K562 (cell line): ENCODE measurements around the gene ATL3. TPM values are rescaled to one million over a fixed set of nuclear protein-coding genes. Genes with fewer than 3 reads are reported as not detected.

ENCODE experiments used
- CHD7 ChIP-seq: fragments of 200-600 bp; sonication (generic); IDR thresholded peaks from one replicate; pipeline ENCODE4 v1.6.1; 2012; ENCODE audit warnings: mild to moderate bottlenecking, low read depth, low read length, inconsistent platforms
- GTF3C2 ChIP-seq: IDR thresholded peaks from 3 replicates; pipeline ENCODE4 v1.6.1; 2011; ENCODE audit warnings: borderline replicate concordance, mild to moderate bottlenecking, moderate library complexity; ENCODE audit not compliant: insufficient read length; ENCODE audit errors: extremely low read depth
- HOXB6 ChIP-seq: fragments of 250-450 bp; sonication (Bioruptor Pico); IDR thresholded peaks from 2 replicates; pipeline ENCODE4 v1.5.1; 2022; ENCODE audit warnings: mild to moderate bottlenecking, borderline replicate concordance
- NCOA6 ChIP-seq: fragments of 450-650 bp; IDR thresholded peaks from 2 replicates; pipeline ENCODE4 v1.6.1; 2017; ENCODE audit warnings: mild to moderate bottlenecking
- PCBP1 ChIP-seq: fragments of 200-400 bp; formaldehyde crosslinking; IDR thresholded peaks from 2 replicates; pipeline ENCODE4 v1.6.1; 2018; ENCODE audit warnings: mild to moderate bottlenecking, low read depth, low read length; ENCODE audit not compliant: poor library complexity, severe bottlenecking
- RBBP5 ChIP-seq: fragments of 200-600 bp; sonication (generic); IDR thresholded peaks from 2 replicates; pipeline ENCODE4 v1.6.1; 2012; ENCODE audit warnings: borderline replicate concordance, mild to moderate bottlenecking, low read length, control low read depth, inconsistent platforms; ENCODE audit not compliant: insufficient read depth, poor library complexity, severe bottlenecking
- RBM14 ChIP-seq: fragments of 200-400 bp; formaldehyde crosslinking; IDR thresholded peaks from 2 replicates; pipeline ENCODE4 v1.6.1; 2018; ENCODE audit warnings: low read depth, mild to moderate bottlenecking, low read length, moderate library complexity, borderline replicate concordance; ENCODE audit not compliant: insufficient read depth
- TCFL5 ChIP-seq: fragments of 250-450 bp; sonication (Bioruptor Pico); conservative IDR thresholded peaks from 2 replicates; pipeline ENCODE4 v1.6.1; 2021; ENCODE audit warnings: mild to moderate bottlenecking, moderate library complexity, matching md5 sums
- TEAD2 ChIP-seq: fragments of 450-650 bp; IDR thresholded peaks from 2 replicates; pipeline ENCODE4 v1.6.1; 2016; ENCODE audit warnings: missing genetic modification characterization, control low read depth, missing compliant biosample characterization
- ZNF384 ChIP-seq: IDR thresholded peaks from 2 replicates; pipeline ENCODE4 v1.6.1; 2012; ENCODE audit warnings: low read depth, low read length, improper control_type of control experiment
- polyA plus RNA-seq, 8 experiments: library from polyadenylated mRNA; depleted of rRNA in 4 of 8; stranded (reverse) in 5 of 8; unstranded in 3 of 8; fragments of >200 nt; fragmentation: Nextera tagmentation in 2 of 8; fragmentation: Illumina TruSeq in 1 of 8; extraction: Ambion mirVana in 2 of 8; extraction: Trizol in 1 of 8; gene quantifications; 2 replicates each; pipeline versions ENCODE4 v1.2.1 to v1.2.3, GENCODE V29; 2011 to 2014; ENCODE audit warnings: inconsistent platforms in 1 of 8, missing spikeins in 1 of 8
- total RNA-seq, 7 experiments: library from RNA; depleted of rRNA in 6 of 7; stranded (reverse); fragments of >200 nt in 6 of 7; fragmentation: Illumina TruSeq in 2 of 7; extraction: Trizol in 2 of 7; gene quantifications; 2 replicates each; pipeline versions ENCODE4 v1.2.1 to v1.2.3, GENCODE V29; 2011 to 2021; ENCODE audit warnings: low replicate concordance in 1 of 7
- TF ChIP-seq, protein P1 (sequence below): fragments of 250-450 bp; sonication (Bioruptor Pico); IDR thresholded peaks from 2 replicates; pipeline ENCODE4 v1.4.0; 2020

ATL3 gene
- total and polyA plus RNA-seq, 9 of the 15 experiments (the other 6 are each of a cell fraction or from before 2014, with no cell fraction given) = 18.2 to 39.8 (median 23.9) TPM

- no peak for TF ChIP-seq RBM14
- TF ChIP-seq ZNF384 = no peak
- TF ChIP-seq, protein P1, sequence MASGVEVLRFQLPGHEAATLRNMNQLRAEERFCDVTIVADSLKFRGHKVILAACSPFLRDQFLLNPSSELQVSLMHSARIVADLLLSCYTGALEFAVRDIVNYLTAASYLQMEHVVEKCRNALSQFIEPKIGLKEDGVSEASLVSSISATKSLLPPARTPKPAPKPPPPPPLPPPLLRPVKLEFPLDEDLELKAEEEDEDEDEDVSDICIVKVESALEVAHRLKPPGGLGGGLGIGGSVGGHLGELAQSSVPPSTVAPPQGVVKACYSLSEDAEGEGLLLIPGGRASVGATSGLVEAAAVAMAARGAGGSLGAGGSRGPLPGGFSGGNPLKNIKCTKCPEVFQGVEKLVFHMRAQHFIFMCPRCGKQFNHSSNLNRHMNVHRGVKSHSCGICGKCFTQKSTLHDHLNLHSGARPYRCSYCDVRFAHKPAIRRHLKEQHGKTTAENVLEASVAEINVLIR (CRISPR knock-in tag) = no peak
- TF ChIP-seq PCBP1 = no peak
- no peak for TF ChIP-seq GTF3C2
- no peak for TF ChIP-seq HOXB6 (CRISPR knock-in tag)
- TF ChIP-seq NCOA6 = no peak
- no peak for TF ChIP-seq TCFL5 (CRISPR knock-in tag)
- no peak for TF ChIP-seq CHD7
- no peak for TF ChIP-seq TEAD2 (tag)
- no peak for TF ChIP-seq RBBP5
Measured at GRCh38 chr11:63613517-63614135, 57.5 kb downstream of the ATL3 start (continued).
